ENCODE measurements around the gene CTNNAL1. TPM values are rescaled to one million over a fixed set of nuclear protein-coding genes. Genes with fewer than 3 reads are reported as not detected.

The CTNNAL1 gene
- total and polyA plus RNA-seq, 12 donors = 182 to 817 (median 380) TPM

GRCh38 chr9:109020581-109021511 is 7.5 kb upstream of the CTNNAL1 start:
- TF ChIP-seq CTCF (IDR thresholded peaks at IDR 0.05) = no peak
- TF ChIP-seq POLR2A (IDR thresholded peaks at IDR 0.05) = no peak
- H3K4me3 ChIP-seq = no peak overlapping the region
- H3K27me3 ChIP-seq = no peaks in the 10 kb centered on the region
- H3K9me3 ChIP-seq (replicated peaks in 1 of 3) = no peaks in the 10 kb centered on the region
- WGBS, 4 donors = 56 to 74% (median 61%) methylated on average over 6 of the region's 6 CpGs
- no peak for DNase-seq
- peaks cover 0 to 13% of the 10 kb centered on the region in 2 donors for H3K36me3 ChIP-seq (replicated peaks in 1 of 2)
- intact Hi-C loops (cut with DNase I) = no loop called here
- H3K4me1 ChIP-seq (replicated peaks in 1 of 2) = peaks cover 21 to 58% of the 10 kb centered on the region in 2 donors
- H3K27ac ChIP-seq = no peak overlapping the region

- H3K4me1 ChIP-seq (replicated peaks in 1 of 2) = peaks cover 17 to 51% of the 10 kb centered on the region in 2 donors
- TF ChIP-seq CTCF (IDR thresholded peaks at IDR 0.05) = no peak
- TF ChIP-seq POLR2A (IDR thresholded peaks at IDR 0.05) = no peak
- DNase-seq = no peak
- 77 to 85% (median 80%) methylated on average over 3 of the region's 3 CpGs for WGBS, 4 donors
- peaks cover 0 to 13% of the 10 kb centered on the region in 2 donors for H3K36me3 ChIP-seq (replicated peaks in 1 of 2)
- intact Hi-C loops (cut with DNase I) = no loop called here
- no peaks in the 10 kb centered on the region for H3K9me3 ChIP-seq (replicated peaks in 1 of 3)
- no peak overlapping the region for H3K4me3 ChIP-seq
- H3K27me3 ChIP-seq = no peaks in the 10 kb centered on the region
- no peak overlapping the region for H3K27ac ChIP-seq
Observed at GRCh38 chr9:109020113-109020512, 6.8 kb upstream of the CTNNAL1 start.

- H3K36me3 ChIP-seq (replicated peaks in 1 of 2) = peaks cover 0 to 13% of the 10 kb centered on the region in 2 donors
- 85 to 93% (median 89%) methylated on average over 3 of the region's 3 CpGs for WGBS, 4 donors
- TF ChIP-seq POLR2A (IDR thresholded peaks at IDR 0.05) = no peak
- no peak for TF ChIP-seq CTCF (IDR thresholded peaks at IDR 0.05)
- no peaks in the 10 kb centered on the region for H3K27me3 ChIP-seq
- H3K27ac ChIP-seq = no peak overlapping the region
- no peak overlapping the region for H3K4me3 ChIP-seq
- peaks cover 17 to 51% of the 10 kb centered on the region in 2 donors for H3K4me1 ChIP-seq (replicated peaks in 1 of 2)
- intact Hi-C loops (cut with DNase I) = no loop called here
- DNase-seq = no peak
- no peaks in the 10 kb centered on the region for H3K9me3 ChIP-seq (replicated peaks in 1 of 3)
Observed at GRCh38 chr9:109019420-109019819, 6.1 kb upstream of the CTNNAL1 start.

GRCh38 chr9:109017493-109017892 is 4.2 kb upstream of the CTNNAL1 start:
- H3K9me3 ChIP-seq (replicated peaks in 1 of 3) = no peaks in the 10 kb centered on the region
- H3K27ac ChIP-seq = no peak overlapping the region
- H3K36me3 ChIP-seq (replicated peaks in 1 of 2) = peaks cover 0 to 13% of the 10 kb centered on the region in 2 donors
- no peak for DNase-seq
- no peaks in the 10 kb centered on the region for H3K27me3 ChIP-seq
- 80 to 90% (median 88%) methylated on average over 6 of the region's 6 CpGs for WGBS, 4 donors
- intact Hi-C loops (cut with DNase I) = no loop called here
- H3K4me3 ChIP-seq = no peak overlapping the region
- TF ChIP-seq POLR2A (IDR thresholded peaks at IDR 0.05) (no peak), CTCF (IDR thresholded peaks at IDR 0.05) (no peak)
- peaks cover 10 to 42% of the 10 kb centered on the region in 2 donors for H3K4me1 ChIP-seq (replicated peaks in 1 of 2)
